Measurements from ENCODE around the gene AGFG2. TPM values are rescaled to one million over a fixed set of nuclear protein-coding genes. Genes with fewer than 3 reads are reported as not detected.
"Not testable (repeated sequence)": the region's sequence is repeated elsewhere in the genome, so short reads cannot be mapped to it uniquely, and the experiment has no call there.

Gene AGFG2
- total RNA-seq, 1 donor from 2014 or later = 19.5 TPM

DNA sequence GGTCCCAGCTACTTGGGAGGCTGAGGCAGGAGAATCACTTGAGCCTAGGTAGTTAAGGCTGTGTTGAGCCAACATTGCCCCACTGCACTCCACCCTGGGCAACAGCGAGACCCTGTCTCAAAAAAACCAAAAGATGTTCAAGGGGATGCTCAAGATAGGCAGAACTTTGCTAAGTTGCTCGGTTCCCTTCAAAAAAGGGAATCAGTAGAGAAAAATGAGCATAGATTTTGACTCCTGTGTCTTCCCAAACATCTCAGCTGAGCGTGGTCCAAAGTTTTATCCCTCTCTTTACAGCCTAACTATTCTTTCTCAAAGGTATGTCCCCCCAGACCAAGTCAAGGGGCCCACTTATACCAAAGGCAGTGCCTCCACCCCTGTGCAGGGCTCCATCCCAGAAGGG, 14.0 kb downstream of the AGFG2 start:
- no peak for ATAC-seq

- ATAC-seq = no peak
These were observed 16.7 kb downstream of the AGFG2 start for GRCh38 chr7:100555701-100556100.

DNA sequence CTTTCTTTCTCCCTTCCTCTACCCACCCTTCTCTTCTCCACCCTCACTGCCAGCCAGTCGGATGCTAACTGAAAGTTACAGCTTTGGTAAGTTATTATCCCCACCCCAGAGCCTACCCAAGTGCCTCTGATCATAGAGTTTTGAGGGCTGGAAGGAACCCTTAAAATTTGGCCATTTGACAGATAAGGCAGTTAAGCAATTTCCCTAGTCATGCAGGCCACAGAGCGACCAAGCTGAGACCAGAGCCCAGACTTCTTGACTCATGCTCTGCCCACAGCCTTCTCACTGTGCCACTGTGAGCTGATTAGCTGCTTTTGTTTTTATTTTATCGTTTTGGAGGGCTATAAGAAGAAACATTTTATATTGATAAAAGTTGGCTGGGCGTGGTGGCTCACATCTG, 17.5 kb downstream of the AGFG2 start:
- no peak for ATAC-seq

GRCh38 chr7:100559127-100559526, 20.1 kb downstream of the AGFG2 start:
- no peak for ATAC-seq

GRCh38 chr7:100561491-100562194, 22.6 kb downstream of the AGFG2 start:
- ATAC-seq = no peak

DNA sequence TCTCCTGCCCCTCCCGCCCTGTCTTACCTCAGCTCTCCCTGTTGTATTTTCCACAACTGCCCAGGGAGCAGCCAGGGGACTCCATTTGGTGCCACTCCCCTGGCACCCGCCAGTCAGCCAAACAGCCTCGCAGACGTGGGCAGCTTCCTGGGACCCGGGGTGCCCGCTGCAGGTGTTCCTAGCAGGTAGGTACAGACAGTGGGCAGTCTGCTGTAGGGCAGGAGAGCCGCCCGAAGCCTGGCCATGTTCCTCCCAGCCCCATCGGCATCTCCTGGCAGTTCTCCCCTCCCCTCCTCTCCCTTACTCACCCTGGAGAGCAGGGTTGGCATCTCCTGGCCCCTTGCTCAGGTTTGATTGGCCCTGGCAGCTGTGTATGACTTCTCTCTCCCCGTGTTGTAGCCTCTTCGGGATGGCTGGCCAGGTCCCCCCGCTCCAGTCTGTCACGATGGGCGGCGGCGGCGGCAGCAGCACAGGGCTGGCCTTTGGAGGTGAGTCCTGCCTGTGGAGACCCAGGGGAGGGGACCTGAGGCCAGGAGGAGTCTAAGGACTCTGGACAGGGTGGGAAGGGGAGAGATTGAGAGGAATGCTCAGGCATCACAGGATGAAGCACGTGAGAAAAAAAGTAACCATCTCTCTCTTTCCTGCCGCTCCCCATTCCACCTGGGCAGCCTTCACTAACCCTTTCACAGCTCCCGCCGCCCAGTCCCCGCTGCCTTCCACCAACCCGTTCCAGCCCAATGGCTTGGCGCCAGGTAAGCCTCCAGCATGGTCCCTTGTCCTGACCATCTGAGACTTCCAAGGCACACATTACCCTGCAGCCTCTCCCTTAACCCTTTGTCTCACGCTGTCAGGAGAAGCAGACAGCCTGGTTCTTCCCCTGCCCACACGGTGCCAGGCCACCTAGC, 23.4 kb downstream of the AGFG2 start:
- ATAC-seq = no peak

DNA sequence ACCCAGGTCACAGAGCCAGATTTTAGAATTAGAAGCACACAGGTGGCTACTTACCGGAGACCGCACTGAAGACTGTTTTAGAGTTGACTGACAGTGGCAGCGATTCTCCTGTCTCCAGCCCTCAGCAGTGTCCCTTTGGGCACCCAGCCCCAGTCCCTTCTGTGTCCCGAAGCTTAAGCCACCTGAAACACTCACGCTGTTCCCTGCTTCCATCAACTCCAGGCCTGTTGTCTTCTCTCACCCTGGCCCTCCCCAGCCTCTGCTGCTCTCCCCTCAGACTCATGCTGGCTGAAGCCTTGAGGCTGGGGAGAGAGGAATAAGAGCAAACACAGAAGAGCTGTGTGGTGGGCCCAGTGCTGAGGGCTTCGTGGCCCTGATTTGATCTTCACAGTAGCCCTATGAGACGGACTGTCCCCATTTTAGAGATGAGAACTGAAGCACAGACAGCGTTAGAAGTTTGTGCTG, 24.1 kb downstream of the AGFG2 start:
- no peak for ATAC-seq

DNA sequence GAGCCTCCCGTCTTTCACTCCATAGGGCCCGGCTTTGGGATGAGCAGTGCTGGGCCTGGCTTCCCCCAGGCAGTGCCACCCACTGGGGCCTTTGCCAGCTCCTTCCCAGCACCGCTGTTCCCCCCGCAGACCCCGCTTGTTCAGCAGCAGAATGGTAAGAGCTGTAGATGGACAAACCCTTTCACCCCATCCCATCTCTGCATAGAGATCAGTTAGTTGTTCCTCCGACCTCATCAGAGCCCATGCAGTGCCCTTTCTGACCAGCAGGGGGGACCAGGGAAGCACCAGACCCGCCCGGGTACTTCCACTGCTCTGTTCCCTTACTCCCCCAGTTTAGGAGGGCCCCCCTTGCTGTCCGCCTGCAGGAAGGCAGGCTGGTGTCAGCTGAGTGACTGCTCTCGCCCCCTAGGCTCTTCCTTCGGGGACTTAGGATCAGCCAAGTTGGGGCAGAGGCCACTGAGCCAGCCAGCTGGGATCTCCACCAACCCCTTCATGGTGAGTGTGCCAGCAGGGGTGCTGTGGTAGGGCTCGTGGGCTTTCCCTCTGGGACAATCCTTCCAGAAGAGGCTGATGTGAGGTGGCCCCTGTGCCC, 24.9 kb downstream of the AGFG2 start:
- ATAC-seq = peak; percentile 39

DNA sequence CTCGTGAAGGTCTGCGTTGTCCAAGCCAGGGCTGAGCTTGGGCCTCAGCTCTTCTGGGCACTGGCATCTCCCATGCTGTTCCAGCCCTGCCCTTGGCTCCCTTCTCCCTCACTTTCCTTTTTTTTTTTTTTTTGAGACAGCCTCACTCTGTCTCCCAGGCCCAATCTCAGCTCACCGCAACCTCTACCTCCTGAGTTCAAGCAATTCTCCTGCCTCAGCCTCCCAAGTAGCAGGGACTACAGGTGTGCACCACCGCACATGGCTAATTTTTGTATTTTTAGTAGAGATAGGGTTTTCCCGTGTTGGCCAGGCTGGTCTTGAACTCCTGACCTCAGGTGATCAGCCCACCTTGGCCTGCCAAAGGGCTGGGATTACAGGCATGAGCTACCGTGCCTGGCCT, 25.4 kb downstream of the AGFG2 start:
- not testable (repeated sequence) for ATAC-seq

DNA sequence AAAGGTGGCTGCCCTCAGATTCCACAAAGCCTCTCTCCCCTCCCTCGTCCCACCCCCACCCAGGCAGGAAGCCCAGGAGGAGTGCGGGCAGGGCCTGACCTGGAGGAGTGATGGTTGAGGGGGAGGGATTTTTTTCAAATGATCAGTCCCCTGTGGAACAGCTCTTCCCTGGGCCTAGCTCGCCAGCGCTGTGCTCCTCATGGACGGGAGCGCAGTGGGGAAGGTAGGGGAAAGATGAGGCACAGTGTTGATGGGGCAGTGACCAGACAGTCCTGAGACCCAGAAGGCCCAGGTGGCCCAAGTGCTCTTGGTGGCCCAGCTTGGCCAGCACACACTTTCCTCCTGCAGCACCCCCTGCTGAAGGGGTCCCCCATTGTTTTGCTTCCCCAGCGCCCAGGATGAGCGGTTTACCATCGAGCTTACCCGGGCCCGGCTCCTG, 26.1 kb downstream of the AGFG2 start:
- ATAC-seq = no peak

DNA sequence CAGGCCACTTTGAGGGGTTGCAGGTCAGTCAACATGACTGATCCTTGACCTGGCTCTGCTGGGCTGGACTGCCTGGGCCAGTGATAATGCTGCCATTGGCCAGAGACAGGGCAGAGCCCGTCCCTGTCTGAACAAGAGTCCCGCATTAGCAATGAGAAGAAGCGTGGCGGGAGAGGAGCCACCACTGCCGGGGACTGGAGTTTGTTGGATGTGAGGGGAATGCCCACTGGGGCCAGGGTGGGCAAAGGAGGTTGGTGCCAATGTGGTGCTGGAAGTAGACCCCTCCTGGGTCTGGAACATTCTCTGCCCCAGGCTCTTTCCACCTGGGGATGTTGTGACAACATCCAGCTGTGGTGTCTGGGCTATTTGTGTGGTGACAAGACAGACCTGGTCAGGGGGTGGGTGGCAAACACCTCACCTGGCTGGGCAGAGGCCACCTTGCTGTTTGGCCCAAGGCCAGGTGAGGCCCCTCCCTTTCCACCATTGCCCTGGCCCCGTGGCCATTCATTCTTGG, 27.1 kb downstream of the AGFG2 start:
- no peak for ATAC-seq

DNA sequence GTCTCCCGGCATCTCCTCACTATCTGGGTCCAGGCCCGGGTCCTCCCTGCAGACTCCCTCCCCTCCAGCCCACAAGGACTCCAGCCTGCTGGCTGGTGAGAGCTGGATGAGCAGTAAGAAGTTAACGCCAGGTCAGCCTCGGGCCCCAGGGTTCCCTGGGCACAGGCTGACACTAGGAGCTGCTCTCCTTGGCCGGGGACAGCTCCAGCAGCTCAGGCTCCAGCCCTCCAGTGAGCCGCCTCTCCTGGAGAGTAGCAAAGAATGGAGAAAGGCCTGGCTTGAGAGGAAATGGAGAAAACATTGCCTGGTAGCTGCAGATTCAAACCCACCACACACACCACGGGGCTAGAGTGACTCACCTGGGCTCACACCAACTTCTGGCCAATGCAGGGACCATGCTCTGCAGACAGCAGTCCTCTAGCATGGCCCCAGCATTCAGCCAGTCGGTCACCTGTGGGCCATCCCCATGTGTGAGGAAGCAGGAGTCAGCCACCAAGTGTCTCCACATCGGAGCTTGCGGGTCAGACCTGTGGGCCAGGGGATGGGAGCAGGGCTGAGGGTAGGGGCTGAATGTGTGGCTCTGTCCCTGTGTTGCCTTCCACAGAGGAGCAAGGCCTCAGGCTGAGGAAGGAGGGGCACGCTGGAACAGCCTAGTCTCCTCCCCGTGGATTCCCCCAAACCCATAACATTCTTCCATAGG, 28.2 kb downstream of the AGFG2 start:
- no peak for ATAC-seq

- ATAC-seq = no peak
These were observed 28.8 kb downstream of the AGFG2 start for GRCh38 chr7:100567751-100568175.

DNA sequence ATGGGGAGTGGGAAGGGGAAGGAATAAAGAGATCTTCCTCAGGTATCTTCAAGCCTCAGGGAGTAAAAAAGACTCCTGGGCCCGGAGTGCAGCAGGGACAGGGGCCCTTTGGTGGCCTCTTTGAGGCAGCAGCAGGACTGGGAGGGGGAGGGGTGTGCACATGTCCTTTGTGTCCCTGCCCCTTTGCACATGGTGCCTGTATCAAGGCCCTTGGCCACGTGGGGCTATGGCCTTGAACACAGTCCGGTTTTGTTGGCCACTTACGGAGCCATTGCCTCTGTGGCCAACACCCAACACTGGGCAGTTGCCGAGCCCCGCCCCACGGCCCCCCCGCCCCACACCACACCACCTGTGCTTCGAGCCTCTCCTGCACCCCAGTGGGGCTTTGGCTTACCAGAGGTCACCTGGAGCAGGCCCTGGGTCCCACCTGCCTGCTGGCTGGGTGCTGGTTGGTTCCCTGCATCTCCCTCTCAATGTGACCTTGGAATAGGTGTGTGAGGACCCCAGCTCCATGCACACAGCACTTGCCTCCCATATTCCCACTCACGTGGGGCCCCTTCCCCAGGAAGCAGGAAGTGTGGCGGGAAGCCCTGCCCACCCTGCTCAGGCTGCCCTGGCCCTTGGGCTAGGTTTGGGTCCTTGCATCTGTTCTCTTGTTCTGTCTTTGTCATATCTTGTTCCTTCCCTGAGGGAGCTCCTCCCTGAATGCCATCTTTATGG, 29.3 kb downstream of the AGFG2 start:
- no peak for ATAC-seq

- peak; percentile 33 for ATAC-seq
These were observed 30.2 kb downstream of the AGFG2 start for GRCh38 chr7:100568896-100569844.

- ATAC-seq = no peak
These were observed 32.2 kb downstream of the AGFG2 start for GRCh38 chr7:100570954-100571828.

- ATAC-seq = no peak
These were observed 32.8 kb downstream of the AGFG2 start for GRCh38 chr7:100571829-100572116.

GRCh38 chr7:100572281-100572948, 33.4 kb downstream of the AGFG2 start:
- ATAC-seq = no peak
